Hematopoietic multipotent progenitor cell treated with erythropoietin and hydrocortisone succinate and interleukin-3 and kit ligand, for 6 days (in vitro differentiated cells): ENCODE data around the gene SAC3D1.
A peak's percentile ranks its signal among the peaks of the same experiment; 100 is the strongest.

ENCODE experiments used
- DNase-seq: peaks from one replicate; pipeline ENCODE4 v3.0.0-alpha.2; 2015

The SAC3D1 gene

DNA sequence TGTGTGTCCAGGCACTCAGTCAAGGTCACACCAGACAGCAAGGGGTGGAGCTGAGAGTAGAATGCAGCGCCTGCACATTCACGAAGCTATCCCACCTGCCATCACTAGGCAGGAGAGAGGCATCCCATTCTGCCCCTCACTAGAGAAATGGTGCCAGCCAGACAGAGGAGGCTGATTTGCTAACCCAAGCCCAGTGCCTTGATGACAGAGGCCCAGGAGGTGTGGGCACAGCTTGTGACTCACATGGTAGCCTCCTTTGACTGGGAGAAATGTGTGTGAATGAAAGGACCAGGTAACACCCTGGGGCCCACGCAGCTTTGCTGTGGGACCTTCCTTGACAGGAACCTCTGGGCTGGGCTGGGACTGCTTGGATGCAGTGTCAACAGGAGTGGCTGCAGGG, 22.5 kb downstream of the SAC3D1 start:
- no peak for DNase-seq

DNA sequence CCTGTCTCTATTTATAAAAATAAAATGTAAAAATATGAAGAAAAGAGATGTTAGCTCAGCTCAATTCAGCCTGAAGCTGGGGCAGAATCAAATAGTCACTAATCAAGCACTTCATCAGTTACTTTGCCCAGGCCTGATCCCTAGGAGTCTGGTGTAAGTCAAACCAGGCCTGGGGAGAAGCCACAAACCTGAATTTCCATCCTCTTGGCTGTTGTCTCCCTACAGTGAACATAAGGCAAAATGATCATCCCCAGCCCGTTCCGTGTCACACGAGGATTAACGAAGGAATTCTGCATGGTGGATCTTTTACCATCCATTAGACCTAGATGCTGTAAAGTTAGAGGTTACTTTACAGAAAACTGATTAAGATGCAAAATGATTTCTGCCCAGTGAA, 23.8 kb downstream of the SAC3D1 start:
- no peak for DNase-seq

DNA sequence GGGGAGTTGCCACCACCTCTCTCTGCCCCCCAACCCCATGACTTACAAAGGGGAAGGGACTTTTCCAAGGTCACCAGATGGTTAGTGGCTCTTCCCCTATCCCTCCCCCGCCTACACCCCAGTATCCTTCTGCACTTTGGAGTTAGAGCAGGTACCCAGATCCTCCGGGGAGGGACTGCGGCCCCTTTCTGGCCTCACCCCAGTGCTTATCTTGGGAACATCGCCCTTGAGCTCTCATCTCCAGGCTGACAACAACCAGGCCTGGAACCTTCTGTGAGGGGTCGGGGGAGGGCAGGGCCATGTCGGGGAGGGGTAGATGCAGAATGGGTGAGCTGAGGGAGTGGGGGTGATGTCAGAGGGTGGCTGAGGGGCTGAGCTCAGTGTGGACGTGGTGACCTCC, 24.8 kb downstream of the SAC3D1 start:
- no peak for DNase-seq

DNA sequence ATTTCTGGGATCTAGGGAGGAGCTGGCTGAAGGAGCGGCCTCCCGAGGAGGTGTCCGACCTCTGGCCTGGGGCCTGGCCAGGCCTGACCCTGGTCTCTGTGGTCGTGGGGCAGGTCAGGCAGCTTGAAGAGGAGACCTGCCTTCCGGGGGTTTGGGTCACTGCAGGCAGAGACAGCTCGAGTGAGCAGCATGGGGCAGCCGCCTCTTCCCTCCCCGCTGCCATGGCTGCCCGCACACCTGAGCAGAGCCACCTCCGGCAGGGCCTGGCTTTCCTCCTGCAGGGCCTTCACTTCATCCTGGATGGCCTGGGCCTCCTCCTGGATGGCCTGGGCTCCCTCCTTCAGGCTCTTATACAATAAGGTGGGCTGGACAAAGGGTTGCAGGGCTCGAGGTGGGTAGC, 25.3 kb downstream of the SAC3D1 start:
- no peak for DNase-seq

DNA sequence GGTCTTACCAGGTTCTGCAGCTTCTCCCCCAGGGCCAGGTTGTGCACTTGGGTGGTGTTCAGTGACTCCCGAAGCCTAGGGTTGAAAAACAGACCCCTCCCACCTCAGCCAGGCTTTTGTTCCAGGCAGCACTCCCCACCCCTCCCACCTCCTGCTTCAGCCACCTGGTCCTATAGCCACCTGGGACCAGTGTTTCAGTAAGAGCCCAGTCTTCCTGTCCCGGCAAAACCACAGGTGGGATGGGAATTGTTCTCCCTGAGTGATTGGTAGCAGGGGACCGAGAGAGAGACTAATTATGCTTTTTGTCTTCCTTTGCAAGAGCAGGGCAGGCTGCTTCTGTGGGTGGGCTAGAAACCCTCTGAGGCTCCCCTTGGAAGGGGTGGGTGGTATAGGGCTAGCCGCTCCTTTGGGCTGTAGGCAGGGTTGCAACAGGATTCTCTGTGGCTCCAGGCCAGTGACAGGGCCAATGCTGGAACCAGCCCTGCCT, 25.8 kb downstream of the SAC3D1 start:
- DNase-seq = no peak

DNA sequence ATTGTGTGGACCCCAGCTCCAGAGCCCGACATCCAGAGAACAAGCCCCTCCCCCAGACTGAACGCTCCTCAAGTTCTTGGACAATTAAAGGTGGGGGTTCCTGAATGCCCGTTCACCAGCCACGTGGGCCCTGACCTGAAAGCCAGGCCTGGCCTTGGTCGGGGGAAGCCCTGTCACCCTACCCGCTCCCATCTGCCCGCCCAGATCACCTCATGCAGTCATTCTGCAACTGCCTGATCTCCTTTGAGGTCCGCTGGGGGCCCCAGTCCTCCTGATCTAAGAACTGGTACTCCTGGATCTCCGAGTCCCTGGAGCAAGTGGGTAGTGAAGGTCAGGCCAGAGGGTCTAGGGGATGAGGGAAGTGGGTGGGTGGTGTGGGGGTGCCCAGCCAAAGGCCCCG, 26.4 kb downstream of the SAC3D1 start:
- no peak for DNase-seq

DNA sequence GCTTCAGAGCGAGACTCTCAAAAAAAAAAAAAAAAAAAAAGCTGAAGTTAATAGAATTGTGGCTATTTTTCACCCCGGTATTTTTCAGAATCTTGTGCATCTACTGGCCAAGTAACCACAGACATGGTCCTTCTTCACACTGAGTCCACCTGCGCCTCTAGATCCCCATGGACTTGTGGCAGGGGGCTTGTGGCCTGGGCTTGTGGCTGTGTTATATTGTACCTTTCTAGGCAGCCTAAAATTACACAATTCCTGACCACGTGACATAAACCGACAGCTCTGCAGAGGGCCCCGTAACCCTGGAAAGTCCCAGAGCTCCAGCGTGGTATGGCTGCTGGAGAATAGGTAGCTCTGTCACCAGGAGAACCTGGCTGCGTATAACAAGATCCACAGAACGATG, 28.2 kb downstream of the SAC3D1 start:
- peak; percentile 28 for DNase-seq

DNA sequence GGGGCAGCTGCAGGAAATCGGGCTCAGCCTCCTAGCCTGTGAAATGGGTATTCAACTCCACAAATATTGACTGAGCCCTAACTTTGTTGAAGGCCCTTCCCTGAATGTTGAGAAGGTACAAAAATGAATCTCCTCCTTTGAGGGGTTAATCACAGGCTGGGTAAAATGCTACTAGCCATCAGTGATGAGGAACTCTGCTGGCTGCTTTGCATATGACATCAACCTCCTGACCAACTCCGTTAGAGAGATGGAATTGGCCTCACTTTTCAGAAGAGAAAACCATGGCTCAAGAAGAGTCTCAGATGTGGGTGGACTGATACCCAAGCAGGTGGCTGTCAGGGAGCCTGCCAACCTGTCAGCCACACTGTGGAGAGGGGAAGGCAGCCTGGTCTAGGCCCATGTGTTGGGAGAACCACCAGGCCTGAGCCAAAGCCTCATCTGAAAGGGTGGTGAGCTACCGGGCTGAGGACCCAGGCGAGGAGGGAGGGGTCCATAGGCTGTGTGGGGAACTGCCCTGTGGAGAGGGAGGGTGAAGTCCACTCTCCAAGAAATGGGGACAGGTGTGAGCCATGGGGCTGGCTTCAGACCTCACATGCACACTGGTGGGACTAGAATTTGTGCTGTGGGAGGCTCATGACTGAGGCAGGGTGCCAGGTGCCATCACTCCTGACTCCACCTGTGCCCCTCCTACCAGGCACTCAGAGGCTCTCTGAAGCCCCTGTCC, 31.1 kb downstream of the SAC3D1 start:
- no peak for DNase-seq

DNA sequence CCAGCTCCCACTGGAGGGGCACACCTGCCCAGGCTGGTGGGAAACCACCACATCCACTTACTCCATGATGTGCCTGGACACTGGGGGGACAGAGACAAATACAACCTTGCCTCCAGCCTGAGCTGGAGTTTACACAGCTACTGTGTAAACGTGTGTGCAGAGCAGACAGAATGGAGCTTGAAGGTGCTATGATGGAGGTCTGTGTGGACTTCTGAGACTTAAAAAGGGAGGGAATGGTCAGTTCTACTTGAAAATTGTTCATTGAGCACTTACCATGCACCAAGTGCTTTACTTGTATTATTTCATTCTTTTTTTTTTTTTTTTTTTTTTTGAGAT, 31.6 kb downstream of the SAC3D1 start:
- DNase-seq = no peak

DNA sequence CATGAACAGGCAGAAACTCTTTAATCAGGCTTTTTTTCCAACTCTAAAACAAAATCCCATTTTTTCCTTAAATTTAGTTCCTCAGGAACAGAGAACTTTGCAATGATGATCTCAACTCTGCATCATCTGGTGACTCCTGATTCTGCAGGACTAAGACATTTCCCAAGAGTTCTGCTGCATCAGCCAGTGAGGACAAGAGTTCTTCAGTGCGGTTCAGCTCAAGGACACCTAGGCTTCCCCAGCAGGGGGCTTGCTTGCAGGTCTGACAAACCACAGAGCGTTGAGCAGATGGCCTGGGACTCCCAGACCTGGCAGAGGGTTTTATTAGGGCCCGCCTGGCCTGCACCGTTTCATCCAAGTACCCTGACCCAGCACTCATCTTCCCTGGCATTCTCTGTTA, 36.4 kb downstream of the SAC3D1 start:
- peak; percentile 19 for DNase-seq

DNA sequence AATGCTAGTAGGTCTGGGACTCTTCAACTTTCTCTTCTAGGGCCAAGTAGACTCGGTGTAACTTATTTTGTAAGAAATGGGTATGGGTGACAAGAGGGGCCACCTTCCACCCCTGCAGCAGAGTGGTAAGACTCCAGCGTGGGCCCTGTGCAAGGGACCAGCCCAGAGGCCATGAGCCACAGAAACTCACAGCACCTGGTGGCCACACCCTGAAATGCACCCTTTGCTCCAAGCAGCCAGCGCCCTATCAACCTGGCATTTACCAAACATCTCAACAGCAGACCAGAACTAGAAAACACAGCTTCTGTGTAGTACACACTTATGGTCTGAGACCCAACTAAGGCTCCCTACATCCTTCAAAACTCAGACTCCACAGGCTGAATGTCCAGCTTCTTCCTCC, 37.1 kb downstream of the SAC3D1 start:
- peak; percentile 82 for DNase-seq

DNA sequence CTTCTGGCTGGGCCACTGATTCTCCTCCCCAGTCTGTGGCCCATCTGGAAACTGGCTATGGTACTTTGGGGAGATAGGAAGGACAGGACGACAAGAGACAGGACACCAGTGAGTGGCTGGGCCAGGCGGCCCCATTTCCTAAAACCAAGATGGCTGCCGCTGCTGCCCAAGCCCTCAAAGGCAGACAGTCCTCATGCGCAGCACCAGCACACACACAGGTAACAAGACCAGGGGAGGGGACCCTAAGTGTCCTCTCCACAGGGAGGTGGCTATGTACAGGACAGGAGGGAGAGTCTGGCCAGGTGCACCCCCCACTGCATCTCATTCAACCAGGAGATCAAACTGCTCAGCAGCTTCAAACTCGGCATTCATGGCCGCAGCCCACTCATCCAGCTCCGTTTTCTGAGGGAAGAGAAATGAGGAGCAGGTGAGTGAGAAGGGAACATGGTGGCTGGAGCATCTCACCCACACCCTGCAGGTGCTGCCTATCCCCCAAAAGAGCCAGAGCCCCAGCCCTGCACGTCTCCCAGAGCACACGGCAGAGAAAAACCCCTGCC, 37.9 kb downstream of the SAC3D1 start:
- DNase-seq = no peak

DNA sequence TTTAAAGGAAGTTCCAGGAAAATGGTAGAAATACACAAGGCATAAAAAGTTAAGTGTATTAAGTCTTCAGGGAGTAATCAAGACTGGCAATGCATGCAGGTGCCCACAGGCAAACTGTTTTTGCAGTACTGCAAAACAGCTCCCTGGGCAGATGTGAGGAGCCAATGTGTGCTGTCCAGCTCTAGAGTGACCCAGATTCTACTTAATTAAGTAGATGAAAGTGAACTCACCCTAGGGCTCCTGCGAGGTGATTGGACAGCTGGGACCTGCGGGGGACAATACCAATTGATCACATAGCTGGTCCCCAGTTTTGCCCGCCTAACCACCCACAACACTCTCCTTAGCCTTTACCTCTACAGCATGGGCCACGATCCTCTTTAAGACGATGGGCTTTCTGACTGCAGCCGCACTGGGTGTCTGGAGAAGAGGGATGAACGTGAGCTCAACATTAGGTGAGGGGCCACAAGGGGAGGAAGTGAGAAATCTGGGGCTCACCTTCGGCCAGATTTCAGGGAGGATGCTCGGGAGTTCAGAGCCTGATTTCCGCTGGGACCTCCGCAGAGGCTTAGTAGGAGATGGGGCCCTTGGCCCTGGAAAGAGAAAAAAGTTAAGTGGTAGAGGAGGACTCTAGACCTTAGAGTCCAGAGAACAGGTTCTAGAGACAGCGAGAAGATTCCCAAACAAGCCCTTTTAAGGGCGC, 42.3 kb downstream of the SAC3D1 start:
- DNase-seq = peak; percentile 24

DNA sequence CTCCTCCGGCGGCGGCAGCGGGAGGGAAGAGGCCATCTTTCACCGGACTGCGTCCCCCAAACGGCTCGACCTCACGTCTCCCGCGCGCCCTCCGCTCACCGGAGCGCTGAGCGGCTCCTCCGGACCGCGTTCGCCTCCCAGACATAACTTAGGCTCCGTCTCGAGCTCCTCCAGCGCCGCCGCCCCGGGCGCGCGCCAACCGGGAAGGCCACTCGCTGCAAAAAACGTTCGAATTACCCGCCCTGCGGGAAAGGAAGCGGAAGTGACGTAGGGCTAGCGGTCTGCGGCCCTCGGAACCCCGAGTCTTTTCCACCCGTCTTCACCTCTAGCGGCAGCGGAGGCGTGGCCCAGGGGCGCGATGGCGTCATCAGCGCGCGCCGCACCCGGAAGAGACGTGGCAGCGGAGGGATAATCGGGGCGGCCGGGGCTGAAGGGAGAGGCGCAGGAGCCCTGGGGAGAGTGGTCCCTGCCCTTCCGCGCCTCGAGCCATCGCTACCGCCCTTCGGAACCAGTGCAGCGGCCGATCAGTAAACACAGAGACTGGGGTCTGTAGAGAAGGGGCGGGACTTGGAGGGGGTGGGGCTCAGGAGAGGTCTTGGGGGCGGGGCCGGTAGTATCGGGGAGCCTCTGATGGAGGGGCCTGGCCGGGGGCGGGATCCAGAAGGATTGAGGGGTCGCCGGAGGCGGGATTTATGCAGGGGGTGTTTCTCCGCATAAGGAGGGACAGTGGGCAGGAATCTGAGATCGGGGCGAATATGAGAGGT, 43.0 kb downstream of the SAC3D1 start, which contains the start of the genes CDCA5 and ZFPL1:
TSS of gene CDCA5 (minus strand) at position 207 of the 764 bp plus-strand sequence. CDS start at position 145, 62 bp downstream.
TSS of gene ZFPL1 (plus strand) at position 389 of the 764 bp plus-strand sequence. CDS start 477 bp downstream, outside the sequence.
- DNase-seq = peak; percentile 98

DNA sequence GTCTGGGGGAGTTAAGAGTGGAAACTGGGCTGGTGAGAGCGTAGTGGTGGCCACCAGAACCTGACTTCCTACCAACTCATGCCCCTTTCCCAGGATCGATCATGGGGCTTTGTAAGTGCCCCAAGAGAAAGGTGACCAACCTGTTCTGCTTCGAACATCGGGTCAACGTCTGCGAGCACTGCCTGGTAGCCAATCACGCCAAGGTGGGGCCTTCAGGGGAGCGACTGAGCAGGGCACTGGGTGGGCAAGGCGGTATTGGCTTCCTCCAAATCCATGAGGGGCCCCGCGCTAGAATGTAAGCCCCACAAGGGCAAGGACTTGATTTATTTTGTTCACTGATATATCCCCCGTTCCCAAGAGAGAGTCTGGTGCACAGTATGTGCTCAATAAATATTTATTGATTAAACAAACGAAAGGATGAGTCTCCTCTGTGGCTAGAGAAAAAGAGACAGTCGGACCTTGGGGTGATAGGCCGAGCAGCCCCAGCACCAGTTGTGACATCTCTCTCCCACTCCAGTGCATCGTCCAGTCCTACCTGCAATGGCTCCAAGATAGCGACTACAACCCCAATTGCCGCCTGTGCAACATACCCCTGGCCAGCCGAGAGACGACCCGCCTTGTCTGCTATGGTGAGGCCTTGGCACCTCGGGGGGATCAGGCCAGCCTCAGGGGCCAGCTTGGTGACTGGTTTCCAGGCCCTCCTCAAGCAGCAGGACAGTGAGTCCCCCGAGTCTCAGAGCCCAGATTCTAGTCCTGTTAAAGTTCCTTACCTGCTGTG, 43.8 kb downstream of the SAC3D1 start:
- DNase-seq = no peak

DNA sequence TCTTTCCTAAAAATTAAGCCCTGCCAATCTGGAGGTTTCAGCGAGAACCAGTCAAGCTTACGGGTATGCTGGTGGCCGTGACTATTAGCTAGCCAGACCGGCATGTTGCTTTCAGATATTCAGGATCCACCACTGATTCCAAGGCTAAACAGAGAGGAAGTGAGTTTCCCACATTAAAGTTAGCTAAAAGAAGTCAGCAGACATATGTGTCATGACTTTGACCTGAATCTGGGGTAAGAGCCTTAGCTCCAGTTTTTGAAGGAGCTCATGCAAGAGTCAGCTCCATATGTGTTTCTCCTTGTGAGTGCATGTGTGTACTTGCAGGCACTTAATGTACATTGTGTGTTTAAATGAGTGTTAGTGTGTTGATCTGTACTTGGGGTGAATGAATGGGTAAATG, 44.4 kb downstream of the SAC3D1 start:
- DNase-seq = no peak

DNA sequence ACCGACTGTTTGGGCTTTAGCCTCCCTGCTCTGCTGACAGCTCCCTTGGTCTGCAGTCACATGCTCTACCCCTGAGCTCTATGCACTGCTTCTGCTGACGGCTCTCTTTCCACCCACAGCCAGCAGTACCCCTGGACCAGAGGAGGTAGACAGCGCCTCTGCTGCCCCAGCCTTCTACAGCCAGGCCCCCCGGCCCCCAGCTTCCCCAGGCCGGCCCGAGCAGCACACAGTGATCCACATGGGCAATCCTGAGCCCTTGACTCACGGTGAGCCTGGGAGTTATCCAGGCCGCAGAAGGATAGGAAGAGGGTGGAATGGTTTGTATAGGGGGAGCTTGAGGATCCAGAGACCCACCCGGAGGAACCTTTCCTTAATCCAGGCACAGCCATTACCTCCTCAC, 45.8 kb downstream of the SAC3D1 start:
- no peak for DNase-seq

DNA sequence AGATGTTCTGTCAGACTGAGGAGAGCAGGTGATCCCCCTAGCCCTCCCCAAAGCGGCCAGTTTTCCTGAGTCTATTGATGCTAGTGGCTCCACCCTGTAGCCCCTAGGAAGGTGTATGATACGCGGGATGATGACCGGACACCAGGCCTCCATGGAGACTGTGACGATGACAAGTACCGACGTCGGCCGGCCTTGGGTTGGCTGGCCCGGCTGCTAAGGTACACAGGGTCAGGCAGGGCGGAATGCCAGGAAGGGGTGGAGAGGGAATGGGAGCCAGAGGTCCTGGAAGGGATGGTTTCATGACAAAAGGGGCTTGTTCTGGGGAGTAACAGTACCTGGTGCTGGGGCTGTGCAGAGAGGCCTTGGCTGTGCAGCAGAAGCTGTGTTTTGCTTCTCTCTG, 46.2 kb downstream of the SAC3D1 start:
- DNase-seq = no peak

DNA sequence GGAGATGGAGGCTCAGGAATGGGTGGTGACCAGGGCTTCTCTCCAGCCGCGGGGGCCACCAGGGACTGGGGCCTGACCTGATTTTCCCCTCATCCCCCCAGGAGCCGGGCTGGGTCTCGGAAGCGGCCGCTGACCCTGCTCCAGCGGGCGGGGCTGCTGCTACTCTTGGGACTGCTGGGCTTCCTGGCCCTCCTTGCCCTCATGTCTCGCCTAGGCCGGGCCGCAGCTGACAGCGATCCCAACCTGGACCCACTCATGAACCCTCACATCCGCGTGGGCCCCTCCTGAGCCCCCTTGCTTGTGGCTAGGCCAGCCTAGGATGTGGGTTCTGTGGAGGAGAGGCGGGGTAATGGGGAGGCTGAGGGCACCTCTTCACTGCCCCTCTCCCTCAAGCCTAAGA, 46.8 kb downstream of the SAC3D1 start:
- no peak for DNase-seq

DNA sequence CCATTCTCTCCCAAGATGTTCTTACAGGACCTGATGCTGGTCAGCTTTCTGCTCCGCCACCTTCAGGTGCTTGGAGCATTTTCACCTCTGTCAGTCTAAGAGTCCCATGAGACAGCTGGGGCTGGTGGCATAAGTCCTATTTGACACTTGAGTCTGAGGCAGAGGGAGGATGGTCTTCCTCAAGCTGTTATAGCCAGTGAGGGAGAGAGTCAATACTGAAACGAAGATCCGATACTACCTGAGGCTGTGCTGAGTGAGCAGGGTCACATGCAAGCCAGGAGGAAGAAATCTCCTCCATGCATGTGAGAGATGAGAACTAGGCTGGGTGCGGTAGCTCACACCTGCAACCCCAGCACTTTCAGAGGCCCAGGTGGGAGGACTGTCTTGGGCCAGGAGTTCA, 48.6 kb downstream of the SAC3D1 start:
- DNase-seq = no peak

DNA sequence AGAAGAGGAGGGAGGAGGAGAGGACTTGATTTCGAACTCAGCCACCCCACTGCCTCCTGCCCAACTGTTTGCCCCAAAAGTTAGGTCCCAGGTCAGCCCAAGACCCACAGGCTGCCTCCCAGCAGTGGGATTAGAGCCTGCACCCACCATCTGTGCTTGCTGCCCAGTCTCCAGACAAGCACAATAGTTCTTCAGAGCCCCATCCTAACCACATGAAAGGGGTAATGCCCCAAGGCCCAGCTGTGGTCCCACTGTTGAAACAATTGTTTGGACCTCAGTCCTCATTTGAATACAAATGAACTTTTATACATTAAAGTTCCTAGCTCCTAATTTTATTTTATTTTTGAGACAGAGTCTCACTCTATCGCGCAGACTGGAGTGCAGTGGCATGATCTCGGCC, 49.6 kb downstream of the SAC3D1 start:
- DNase-seq = no peak
